BJ (cell line): Measurements from ENCODE around the gene TYW5. TPM values are rescaled to one million over a fixed set of nuclear protein-coding genes. Genes with fewer than 3 reads are reported as not detected.

ENCODE experiments used
- CTCF ChIA-PET: fragments of 350-600 bp; formaldehyde crosslinking; extraction: SDS; loops from one replicate; lab custom pipeline; 2021; ENCODE audit warnings: antibody characterized with exemption, inconsistent platforms; lab: Yijun Ruan, JAX
- POLR2A ChIA-PET: fragments of 300-600 bp; sonication (Branson Sonifier 250); formaldehyde crosslinking; extraction: SDS; loops from one replicate; lab custom pipeline; 2021; ENCODE audit warnings: antibody characterized with exemption; lab: Charles Lee
- DNase-seq: peaks from one replicate; pipeline ENCODE4 v3.0.0-alpha.2; 2011; ENCODE audit warnings: low read depth
- H3K27me3 ChIP-seq: 2 replicates; pipeline ENCODE4 v1.6.0; 2011; ENCODE audit warnings: low read length; ENCODE audit not compliant: control insufficient read depth, insufficient read depth
- H3K36me3 ChIP-seq: 2 replicates; pipeline ENCODE4 v1.5.1; 2011; ENCODE audit warnings: low read length; ENCODE audit not compliant: control insufficient read depth, insufficient read depth
- H3K4me3 ChIP-seq: 2 replicates; pipeline ENCODE4 v1.5.1; 2011; ENCODE audit warnings: low read depth, mild to moderate bottlenecking, control low read depth, low read length
- polyA plus RNA-seq: library from polyadenylated mRNA; depleted of rRNA; stranded (reverse); fragments of >200 nt; gene quantifications from 2 replicates; pipeline ENCODE4 v1.2.3, GENCODE V29; 2011
- TF ChIP-seq, protein P1 (sequence below): IDR thresholded peaks from 2 replicates; pipeline ENCODE4 v1.5.1; 2011; ENCODE audit warnings: low read depth, mild to moderate bottlenecking, control low read depth, inconsistent platforms, low read length, moderate library complexity; ENCODE audit not compliant: insufficient read depth

Gene TYW5
- polyA plus RNA-seq, 1 experiment = 2.9 TPM

DNA sequence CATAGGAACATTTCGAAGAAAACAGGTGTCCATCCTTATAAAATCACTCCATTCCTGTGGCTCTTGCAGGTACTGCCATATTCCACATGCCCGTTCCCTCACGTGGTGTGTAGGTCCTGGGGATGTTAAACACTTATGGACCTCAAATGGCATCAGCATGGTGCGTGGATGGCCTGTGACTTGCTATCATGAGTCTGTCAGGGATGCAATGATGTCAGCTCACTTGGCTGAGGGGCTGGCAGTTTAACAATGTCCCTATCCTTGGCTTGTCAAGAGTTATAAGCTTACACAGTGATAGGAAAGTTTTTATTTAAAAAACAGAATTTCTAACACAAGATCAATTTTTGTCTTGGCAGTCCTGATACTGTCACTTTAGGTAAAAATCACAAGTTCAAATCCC is 28.9 kb upstream of the TYW5 start:
- no peak for DNase-seq
- CTCF ChIA-PET = interaction anchor here (1.0 to 4.0 kb wide), 8 partner anchors 9 to 499 kb away, joined by 3 to 41 read pairs (median 6); no protein-coding TSS in a partner anchor
- Histone ChIP-seq H3K27me3 (no peaks in the 10 kb centered on the region), H3K36me3 (no peaks in the 10 kb centered on the region), H3K4me3 (no peak overlapping the region)
- POLR2A ChIA-PET = no interaction called here
- TF ChIP-seq, protein P1, sequence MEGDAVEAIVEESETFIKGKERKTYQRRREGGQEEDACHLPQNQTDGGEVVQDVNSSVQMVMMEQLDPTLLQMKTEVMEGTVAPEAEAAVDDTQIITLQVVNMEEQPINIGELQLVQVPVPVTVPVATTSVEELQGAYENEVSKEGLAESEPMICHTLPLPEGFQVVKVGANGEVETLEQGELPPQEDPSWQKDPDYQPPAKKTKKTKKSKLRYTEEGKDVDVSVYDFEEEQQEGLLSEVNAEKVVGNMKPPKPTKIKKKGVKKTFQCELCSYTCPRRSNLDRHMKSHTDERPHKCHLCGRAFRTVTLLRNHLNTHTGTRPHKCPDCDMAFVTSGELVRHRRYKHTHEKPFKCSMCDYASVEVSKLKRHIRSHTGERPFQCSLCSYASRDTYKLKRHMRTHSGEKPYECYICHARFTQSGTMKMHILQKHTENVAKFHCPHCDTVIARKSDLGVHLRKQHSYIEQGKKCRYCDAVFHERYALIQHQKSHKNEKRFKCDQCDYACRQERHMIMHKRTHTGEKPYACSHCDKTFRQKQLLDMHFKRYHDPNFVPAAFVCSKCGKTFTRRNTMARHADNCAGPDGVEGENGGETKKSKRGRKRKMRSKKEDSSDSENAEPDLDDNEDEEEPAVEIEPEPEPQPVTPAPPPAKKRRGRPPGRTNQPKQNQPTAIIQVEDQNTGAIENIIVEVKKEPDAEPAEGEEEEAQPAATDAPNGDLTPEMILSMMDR = no peak

DNA sequence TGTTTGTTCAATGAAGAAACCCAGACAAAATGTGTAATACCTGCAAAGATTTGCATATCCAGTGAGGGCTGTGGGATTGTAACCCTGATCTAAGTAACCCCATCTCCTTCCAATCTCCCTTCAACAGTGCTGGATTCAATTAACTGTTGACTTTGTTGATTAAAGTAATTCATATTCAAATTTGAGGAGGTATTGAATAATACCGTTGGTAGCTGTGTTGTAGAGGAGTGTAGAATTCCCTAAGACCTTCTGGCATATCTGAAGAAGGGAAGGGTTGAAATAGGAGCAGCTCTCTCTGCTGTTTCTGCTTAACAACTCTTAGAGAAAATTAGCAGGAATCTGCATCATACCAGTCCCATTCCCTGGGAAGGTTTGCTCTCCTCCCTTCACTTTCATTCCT is 28.2 kb upstream of the TYW5 start:
- ChIA-PET CTCF (interaction anchor here (4.0 kb wide), 1 partner anchor 499 kb away, joined by 41 read pairs; no protein-coding TSS in a partner anchor), POLR2A (no interaction called here)
- TF ChIP-seq, protein P1 = no peak
- H3K27me3 ChIP-seq = no peaks in the 10 kb centered on the region
- H3K36me3 ChIP-seq = no peaks in the 10 kb centered on the region
- no peak for DNase-seq
- no peak overlapping the region for H3K4me3 ChIP-seq

DNA sequence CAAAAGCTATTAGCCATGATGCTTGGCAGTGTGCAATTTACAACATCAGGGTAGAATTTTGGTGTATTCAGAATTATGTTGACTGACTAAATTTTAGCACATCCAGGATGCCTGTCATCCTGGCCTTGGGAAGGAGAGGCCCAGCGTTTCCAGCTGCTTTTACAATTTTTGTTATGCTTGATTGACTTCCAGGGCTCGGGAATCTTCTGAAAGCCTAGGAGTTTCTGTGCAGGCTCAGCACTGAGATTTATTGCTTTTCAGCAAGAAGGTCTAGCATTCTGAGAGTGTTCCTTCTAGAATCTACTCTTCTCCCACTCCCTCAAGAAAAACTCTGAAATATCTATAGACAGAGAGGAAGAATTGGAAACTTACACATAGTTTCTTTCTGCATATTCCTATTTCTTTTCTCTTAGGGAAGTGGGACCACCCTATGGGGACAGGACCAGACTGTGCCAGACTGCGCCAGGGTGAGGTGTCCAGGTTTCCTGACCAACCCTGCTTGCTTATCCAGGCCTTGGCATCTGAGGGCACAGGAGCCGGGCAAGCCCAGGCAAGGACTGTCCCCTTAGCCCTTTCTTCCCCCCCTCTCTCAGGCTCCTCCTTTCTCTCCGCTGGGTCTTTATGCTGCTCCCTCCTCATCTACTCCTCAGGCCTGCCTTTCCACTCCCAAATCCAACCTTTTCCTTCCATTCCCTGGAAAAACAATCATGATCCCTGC is 27.0 kb upstream of the TYW5 start:
- Histone ChIP-seq H3K27me3 (no peaks in the 10 kb centered on the region), H3K36me3 (no peaks in the 10 kb centered on the region), H3K4me3 (no peak overlapping the region)
- DNase-seq = no peak
- ChIA-PET POLR2A (no interaction called here), CTCF (interaction anchor here (0.7 to 1.2 kb wide), 3 partner anchors 488 to 527 kb away, joined by 3 to 4 read pairs (median 3); partner anchors contain the start of gene KCTD18)
- TF ChIP-seq, protein P1 = no peak

DNA sequence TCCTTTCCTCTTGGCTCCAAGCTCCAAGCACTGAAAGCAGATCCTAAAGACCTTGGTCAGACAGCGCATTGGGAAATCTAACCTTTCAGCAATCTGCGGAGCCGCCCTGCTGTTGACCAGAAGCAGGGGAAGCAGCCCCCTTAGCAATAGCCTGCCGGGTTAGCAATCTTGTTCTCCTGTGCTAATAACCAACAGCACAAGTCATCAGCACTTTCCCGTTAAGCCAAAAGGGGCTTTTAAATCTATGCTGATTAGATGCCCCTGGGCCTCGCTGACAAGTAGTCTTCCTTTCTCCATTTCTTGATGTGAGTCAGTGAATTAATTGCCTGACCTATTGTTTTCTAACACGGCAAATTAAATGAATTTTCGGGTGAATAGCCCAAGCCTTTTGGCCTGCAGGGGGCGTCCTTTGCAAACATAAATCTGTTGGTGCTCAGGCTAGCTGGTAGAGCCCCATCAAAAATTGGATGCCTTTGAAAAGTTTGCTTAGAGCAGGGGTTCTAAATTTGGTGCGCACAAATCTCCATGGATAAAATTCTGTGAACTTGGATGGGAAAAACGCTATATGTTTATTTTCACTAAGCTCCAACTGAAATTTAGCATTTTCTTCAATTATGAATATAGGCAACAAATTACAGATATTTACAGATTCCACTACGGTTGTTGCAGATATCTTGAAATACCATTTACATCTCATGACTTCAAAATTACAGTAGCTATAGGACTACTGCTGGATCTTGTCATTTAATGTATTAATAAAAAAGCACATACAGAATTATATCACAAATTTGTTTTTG is 24.7 kb upstream of the TYW5 start:
- H3K27me3 ChIP-seq = no peaks in the 10 kb centered on the region
- POLR2A ChIA-PET = no interaction called here
- TF ChIP-seq, protein P1 = peak; percentile 75
- no peaks in the 10 kb centered on the region for H3K36me3 ChIP-seq
- DNase-seq = no peak
- no peak overlapping the region for H3K4me3 ChIP-seq
- CTCF ChIA-PET = interaction anchor here (0.6 to 3.4 kb wide), 30 partner anchors 9 to 723 kb away, joined by 3 to 41 read pairs (median 3); partner anchors contain the start of genes KCTD18 and SPATS2L

DNA sequence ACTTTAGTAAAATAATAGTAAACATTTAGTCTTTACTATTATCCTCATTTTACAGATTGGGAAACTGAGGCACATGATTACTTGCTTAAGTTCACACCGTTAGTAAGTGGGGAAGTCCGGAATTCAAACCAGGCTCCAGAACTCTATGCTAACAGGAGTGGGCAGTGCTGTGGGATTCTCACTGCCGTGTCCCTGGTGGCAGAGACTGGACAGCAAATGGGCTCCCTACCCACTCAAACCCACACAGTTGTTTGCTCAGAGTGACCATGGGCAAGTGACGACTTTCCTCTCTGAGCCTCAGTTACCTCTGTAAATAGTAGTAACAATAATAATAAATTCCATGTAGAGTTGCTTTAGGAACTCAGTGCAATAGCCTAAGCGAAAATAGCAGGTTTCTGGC is 24.1 kb upstream of the TYW5 start:
- no peak for DNase-seq
- H3K27me3 ChIP-seq = no peaks in the 10 kb centered on the region
- POLR2A ChIA-PET = no interaction called here
- no peak overlapping the region for H3K4me3 ChIP-seq
- TF ChIP-seq, protein P1 = no peak
- H3K36me3 ChIP-seq = no peaks in the 10 kb centered on the region
- CTCF ChIA-PET = interaction anchor here (0.7 to 3.4 kb wide), 22 partner anchors 34 to 722 kb away, joined by 3 to 41 read pairs (median 4); partner anchors contain the start of genes KCTD18 and SPATS2L
